HL-60/S4 treated with phorbol 12-myristate 13-acetate at 8.2 ng/mL for 4 days and 3 days (cell line): Measurements from ENCODE around the gene CDH11.

Source experiments
- in situ Hi-C: fragments of 300-500 bp; cut with MboI; formaldehyde crosslinking; loops from 2 replicates; pipeline ENCODE4 v1.15.0; 2022; ENCODE audit warnings: low sequenced_read_pairs

Gene CDH11

GRCh38 chr16:64989050-64989449 lies 132.8 kb downstream of the CDH11 start:
- in situ Hi-C loops = no loop called here

- in situ Hi-C loops = no loop called here
Observed at GRCh38 chr16:64983963-64984362, 137.9 kb downstream of the CDH11 start.

GRCh38 chr16:64983231-64983630 lies 138.6 kb downstream of the CDH11 start:
- in situ Hi-C loops = no loop called here

- in situ Hi-C loops = no loop called here
Observed at GRCh38 chr16:64982581-64982980, 139.3 kb downstream of the CDH11 start.

GRCh38 chr16:64981568-64982281 lies 140.1 kb downstream of the CDH11 start:
- in situ Hi-C loops = no loop called here

GRCh38 chr16:64977206-64977920 lies 144.5 kb downstream of the CDH11 start:
- in situ Hi-C loops = no loop called here

- in situ Hi-C loops = no loop called here
Observed at GRCh38 chr16:64975821-64976220, 146.0 kb downstream of the CDH11 start.

- in situ Hi-C loops = no loop called here
Observed at GRCh38 chr16:64974381-64974780, 147.5 kb downstream of the CDH11 start.

- in situ Hi-C loops = no loop called here
Observed at GRCh38 chr16:64973171-64973570, 148.7 kb downstream of the CDH11 start.

- in situ Hi-C loops = no loop called here
Observed at GRCh38 chr16:64971171-64971570, 150.7 kb downstream of the CDH11 start.

- in situ Hi-C loops = no loop called here
Observed at GRCh38 chr16:64969221-64969620, 152.6 kb downstream of the CDH11 start.

GRCh38 chr16:64968539-64968938 lies 153.3 kb downstream of the CDH11 start:
- in situ Hi-C loops = no loop called here

GRCh38 chr16:64964126-64964540 lies 157.7 kb downstream of the CDH11 start:
- in situ Hi-C loops = no loop called here

- in situ Hi-C loops = no loop called here
Observed at GRCh38 chr16:64962786-64963185, 159.1 kb downstream of the CDH11 start.

- in situ Hi-C loops = no loop called here
Observed at GRCh38 chr16:64957246-64957645, 164.6 kb downstream of the CDH11 start.

GRCh38 chr16:64952177-64952576 lies 169.7 kb downstream of the CDH11 start:
- in situ Hi-C loops = no loop called here

- in situ Hi-C loops = no loop called here
Observed at GRCh38 chr16:64951193-64951592, 170.7 kb downstream of the CDH11 start.

GRCh38 chr16:64950731-64951130 lies 171.1 kb downstream of the CDH11 start:
- in situ Hi-C loops = no loop called here

GRCh38 chr16:64950262-64950661 lies 171.6 kb downstream of the CDH11 start:
- in situ Hi-C loops = no loop called here

- in situ Hi-C loops = no loop called here
Observed at GRCh38 chr16:64948056-64948455, 173.8 kb downstream of the CDH11 start.

GRCh38 chr16:64947651-64948050 lies 174.2 kb downstream of the CDH11 start:
- in situ Hi-C loops = no loop called here

- in situ Hi-C loops = no loop called here
Observed at GRCh38 chr16:64933885-64934284, 188.0 kb downstream of the CDH11 start.
